Measurements from ENCODE around the gene PYDC2. TPM values are rescaled to one million over a fixed set of nuclear protein-coding genes. Genes with fewer than 3 reads are reported as not detected.

PYDC2 gene
- total RNA-seq, 1 donor from 2014 or later: not detected

GRCh38 chr3:191431160-191431822 lies 29.7 kb upstream of the PYDC2 start:
- TF ChIP-seq, protein P1, sequence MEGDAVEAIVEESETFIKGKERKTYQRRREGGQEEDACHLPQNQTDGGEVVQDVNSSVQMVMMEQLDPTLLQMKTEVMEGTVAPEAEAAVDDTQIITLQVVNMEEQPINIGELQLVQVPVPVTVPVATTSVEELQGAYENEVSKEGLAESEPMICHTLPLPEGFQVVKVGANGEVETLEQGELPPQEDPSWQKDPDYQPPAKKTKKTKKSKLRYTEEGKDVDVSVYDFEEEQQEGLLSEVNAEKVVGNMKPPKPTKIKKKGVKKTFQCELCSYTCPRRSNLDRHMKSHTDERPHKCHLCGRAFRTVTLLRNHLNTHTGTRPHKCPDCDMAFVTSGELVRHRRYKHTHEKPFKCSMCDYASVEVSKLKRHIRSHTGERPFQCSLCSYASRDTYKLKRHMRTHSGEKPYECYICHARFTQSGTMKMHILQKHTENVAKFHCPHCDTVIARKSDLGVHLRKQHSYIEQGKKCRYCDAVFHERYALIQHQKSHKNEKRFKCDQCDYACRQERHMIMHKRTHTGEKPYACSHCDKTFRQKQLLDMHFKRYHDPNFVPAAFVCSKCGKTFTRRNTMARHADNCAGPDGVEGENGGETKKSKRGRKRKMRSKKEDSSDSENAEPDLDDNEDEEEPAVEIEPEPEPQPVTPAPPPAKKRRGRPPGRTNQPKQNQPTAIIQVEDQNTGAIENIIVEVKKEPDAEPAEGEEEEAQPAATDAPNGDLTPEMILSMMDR (IDR thresholded peaks at IDR 0.05): no peak
- Histone ChIP-seq H3K36me3 (no peaks in the 10 kb centered on the region), H3K4me3 (no peak overlapping the region), H3K9me3 (no peaks in the 10 kb centered on the region), H3K27ac (no peak overlapping the region), H3K4me1 (no peaks in the 10 kb centered on the region), H3K27me3 (no peaks in the 10 kb centered on the region)
- DNase-seq (ENCODE audit: low spot score in 2 of 2): no peak
- intact Hi-C loops (cut with DNase I): no loop called here

- TF ChIP-seq, protein P1 (IDR thresholded peaks at IDR 0.05): no peak
- Histone ChIP-seq H3K36me3 (no peaks in the 10 kb centered on the region), H3K9me3 (no peaks in the 10 kb centered on the region), H3K27ac (no peak overlapping the region), H3K4me3 (no peak overlapping the region), H3K27me3 (no peaks in the 10 kb centered on the region), H3K4me1 (no peaks in the 10 kb centered on the region)
- no peak for DNase-seq (ENCODE audit: low spot score in 2 of 2)
- intact Hi-C loops (cut with DNase I): no loop called here
These were observed 28.8 kb upstream of the PYDC2 start for GRCh38 chr3:191432162-191432561.

DNA sequence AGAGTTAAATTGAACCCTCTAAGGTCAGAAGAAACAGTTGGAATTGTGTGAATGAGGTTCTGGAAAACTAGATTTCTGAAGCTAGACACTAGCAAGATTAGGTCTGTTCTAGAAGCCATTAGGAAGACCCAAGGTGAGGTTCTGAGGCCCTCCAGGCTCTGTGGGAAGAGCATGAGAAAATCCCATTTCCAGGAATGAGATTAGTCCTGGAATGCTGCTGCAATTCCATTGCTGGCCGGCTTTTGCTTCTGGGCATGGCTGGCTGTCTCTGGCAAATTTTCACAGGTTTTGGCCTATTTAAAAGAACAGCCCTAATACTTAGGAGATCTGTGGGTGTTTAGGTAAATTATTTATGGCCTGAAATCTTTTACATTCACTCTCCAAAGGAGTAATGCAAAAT lies 26.9 kb upstream of the PYDC2 start:
- Histone ChIP-seq H3K36me3 (no peaks in the 10 kb centered on the region), H3K27me3 (no peaks in the 10 kb centered on the region), H3K4me3 (no peak overlapping the region), H3K9me3 (no peaks in the 10 kb centered on the region), H3K27ac (no peak overlapping the region), H3K4me1 (no peaks in the 10 kb centered on the region)
- no peak for DNase-seq (ENCODE audit: low spot score in 2 of 2)
- TF ChIP-seq, protein P1 (IDR thresholded peaks at IDR 0.05): no peak
- intact Hi-C loops (cut with DNase I): no loop called here

DNA sequence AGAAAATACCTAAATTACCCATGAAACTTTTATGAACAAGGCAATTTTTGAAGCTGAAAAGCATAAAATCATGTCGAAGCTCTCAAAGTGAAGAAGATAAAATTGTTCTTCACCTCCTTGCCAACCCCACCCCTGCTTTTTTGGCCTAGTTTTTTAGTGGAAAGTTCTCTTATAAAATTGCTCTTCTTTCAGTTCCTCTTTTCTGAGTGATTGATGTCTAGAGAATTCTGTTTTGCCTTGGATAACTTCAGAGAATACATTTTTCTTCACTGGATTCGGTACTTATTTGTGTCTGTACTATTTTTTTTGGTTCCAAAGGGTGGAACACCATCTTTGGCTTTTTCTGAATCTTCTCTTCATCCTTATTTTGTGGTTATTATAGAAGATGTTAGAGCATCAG lies 25.0 kb upstream of the PYDC2 start:
- no peaks in the 10 kb centered on the region for H3K27me3 ChIP-seq
- no peak overlapping the region for H3K27ac ChIP-seq
- DNase-seq (ENCODE audit: low spot score in 2 of 2): no peak
- TF ChIP-seq, protein P1 (IDR thresholded peaks at IDR 0.05): no peak
- no peaks in the 10 kb centered on the region for H3K36me3 ChIP-seq
- no peaks in the 10 kb centered on the region for H3K9me3 ChIP-seq
- intact Hi-C loops (cut with DNase I): no loop called here
- no peaks in the 10 kb centered on the region for H3K4me1 ChIP-seq
- no peak overlapping the region for H3K4me3 ChIP-seq

DNA sequence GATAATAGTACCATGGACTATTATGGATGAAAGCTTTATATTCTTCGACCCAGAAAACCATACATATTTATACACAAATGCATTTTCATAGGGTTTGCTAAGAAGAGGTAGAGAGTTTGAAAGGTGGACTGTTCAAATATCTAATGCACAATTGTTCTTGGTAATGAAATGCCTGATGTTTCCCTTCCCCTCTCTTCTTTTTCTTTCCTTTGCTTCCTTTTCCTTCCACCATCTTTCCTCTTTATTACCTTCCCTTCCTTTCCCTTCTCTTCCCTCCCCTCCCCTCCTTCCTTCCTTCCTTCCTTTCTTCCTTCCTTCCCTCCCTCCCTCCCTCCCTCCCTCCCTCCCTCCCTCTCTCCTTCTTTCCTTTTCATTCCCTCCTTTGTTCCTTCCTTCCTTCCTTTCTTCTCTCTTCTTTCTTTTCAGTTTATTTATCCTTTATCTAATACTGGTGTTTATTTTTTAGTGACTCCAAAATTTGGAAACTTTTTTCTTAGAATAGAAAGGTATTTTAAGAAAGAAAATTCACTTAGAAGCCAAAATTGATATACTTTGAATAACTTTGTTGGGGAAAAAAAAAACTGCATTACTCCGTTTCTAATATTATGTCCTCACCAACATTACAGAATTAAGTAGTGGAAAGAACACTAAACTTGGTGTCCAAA lies 22.7 kb upstream of the PYDC2 start:
- Histone ChIP-seq H3K4me1 (no peaks in the 10 kb centered on the region), H3K27ac (no peak overlapping the region), H3K4me3 (no peak overlapping the region), H3K36me3 (no peaks in the 10 kb centered on the region), H3K27me3 (no peaks in the 10 kb centered on the region), H3K9me3 (no peaks in the 10 kb centered on the region)
- intact Hi-C loops (cut with DNase I): no loop called here
- DNase-seq (ENCODE audit: low spot score in 2 of 2): no peak
- TF ChIP-seq, protein P1 (IDR thresholded peaks at IDR 0.05): no peak

Data from ascending aorta (tissue), 2 donors.